Measurements from ENCODE around the gene CIAO3.

Gene CIAO3

GRCh38 chr16:721765-722540 lies 18.8 kb downstream of the CIAO3 start:
- H3K4me3 ChIP-seq (replicated peaks in 1 of 2; ENCODE audit: low read depth in 2 of 2, low read length in 2 of 2) = peak overlapping the region; percentile 41 to 77
- DNase-seq (ENCODE audit: low read depth in 2 of 2) = no peak
- TF ChIP-seq CTCF (IDR thresholded peaks at IDR 0.05; ENCODE audit: low read depth, low read length) = no peak

DNA sequence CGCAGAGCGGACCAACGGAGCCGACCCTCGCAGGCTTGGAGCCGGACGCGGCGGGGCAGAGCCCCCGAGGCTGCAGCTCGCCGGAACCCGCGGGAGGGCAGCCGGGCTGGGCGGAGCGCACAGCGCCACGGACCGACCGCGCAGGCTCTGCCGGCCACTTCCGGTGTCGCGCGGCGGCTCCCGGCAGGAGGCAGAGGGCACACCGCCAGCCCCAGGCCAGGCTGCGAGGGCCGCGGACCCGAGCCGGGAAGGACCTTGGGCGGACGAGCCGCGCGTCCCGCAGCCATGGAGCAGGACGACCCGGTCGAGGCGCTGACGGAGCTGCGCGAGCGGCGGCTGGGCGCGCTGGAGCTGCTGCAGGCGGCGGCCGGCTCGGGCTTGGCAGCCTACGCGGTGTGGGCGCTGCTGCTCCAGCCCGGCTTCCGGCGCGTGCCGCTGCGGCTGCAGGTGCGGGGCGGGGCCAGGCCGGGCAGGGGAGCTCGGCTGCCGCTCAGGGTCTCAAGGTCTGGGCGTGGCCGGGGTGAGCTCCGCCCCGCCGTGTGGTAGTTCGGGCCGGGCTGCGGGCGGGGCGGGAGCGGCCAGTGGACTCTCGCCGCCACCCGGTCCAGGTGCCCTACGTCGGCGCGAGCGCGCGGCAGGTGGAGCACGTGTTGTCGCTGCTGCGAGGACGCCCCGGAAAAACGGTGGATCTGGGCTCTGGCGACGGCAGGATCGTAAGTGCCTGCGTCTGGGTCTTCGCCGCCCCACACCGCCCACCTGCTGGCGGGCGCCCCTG lies 19.6 kb downstream of the CIAO3 start, which contains the start of gene ANTKMT:
Gene ANTKMT (plus strand): TSS at position 157 of the 775 bp plus-strand sequence. CDS start 129 bp downstream, at position 286.
- peak; percentile 62 to 79 for DNase-seq (ENCODE audit: low read depth in 2 of 2)
- peak within 1 kb of the TSS; percentile 76 to 77 for H3K4me3 ChIP-seq (replicated peaks in 1 of 2; ENCODE audit: low read depth in 2 of 2, low read length in 2 of 2)
- no peak for TF ChIP-seq CTCF (IDR thresholded peaks at IDR 0.05; ENCODE audit: low read depth, low read length)

DNA sequence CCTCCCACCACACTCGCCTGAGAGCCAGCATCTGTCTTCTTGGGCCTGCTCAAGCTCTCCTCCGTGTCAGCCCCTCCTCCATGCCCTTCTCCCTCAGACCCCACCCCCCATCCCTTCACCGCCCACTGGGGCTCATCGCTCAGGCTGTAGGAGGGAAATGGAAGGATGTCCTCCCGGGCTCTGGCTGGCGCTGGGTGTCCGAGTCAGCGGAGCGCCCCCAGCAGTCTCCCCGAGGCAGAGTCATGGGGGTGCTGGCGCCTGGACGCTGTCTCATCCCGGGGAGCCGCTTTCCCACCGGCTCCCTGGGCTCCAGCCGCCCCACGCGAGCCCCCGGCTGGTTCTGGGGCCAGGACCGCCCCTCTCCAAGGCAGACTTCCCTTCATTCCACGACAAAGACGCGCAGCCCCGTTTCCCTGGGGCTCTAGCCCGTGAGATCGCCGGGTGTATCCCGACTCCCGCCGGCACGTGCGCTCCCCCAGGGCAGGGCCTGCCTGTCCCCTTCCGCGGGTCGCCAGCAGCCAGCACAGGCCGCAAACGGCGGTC lies 20.3 kb downstream of the CIAO3 start:
- DNase-seq (ENCODE audit: low read depth in 2 of 2) = peak; percentile 63 to 80
- peak overlapping the region; percentile 76 to 77 for H3K4me3 ChIP-seq (replicated peaks in 1 of 2; ENCODE audit: low read depth in 2 of 2, low read length in 2 of 2)
- no peak for TF ChIP-seq CTCF (IDR thresholded peaks at IDR 0.05; ENCODE audit: low read depth, low read length)

GRCh38 chr16:719815-720446 lies 20.9 kb downstream of the CIAO3 start:
- peak; percentile 29 for TF ChIP-seq CTCF (IDR thresholded peaks at IDR 0.05; ENCODE audit: low read depth, low read length)
- H3K4me3 ChIP-seq (replicated peaks in 1 of 2; ENCODE audit: low read depth in 2 of 2, low read length in 2 of 2) = peak overlapping the region; percentile 76 to 77
- no peak for DNase-seq (ENCODE audit: low read depth in 2 of 2)

GRCh38 chr16:718922-719321 lies 21.9 kb downstream of the CIAO3 start:
- H3K4me3 ChIP-seq (replicated peaks in 1 of 2; ENCODE audit: low read depth in 2 of 2, low read length in 2 of 2) = no peak overlapping the region
- no peak for DNase-seq (ENCODE audit: low read depth in 2 of 2)
- no peak for TF ChIP-seq CTCF (IDR thresholded peaks at IDR 0.05; ENCODE audit: low read depth, low read length)

DNA sequence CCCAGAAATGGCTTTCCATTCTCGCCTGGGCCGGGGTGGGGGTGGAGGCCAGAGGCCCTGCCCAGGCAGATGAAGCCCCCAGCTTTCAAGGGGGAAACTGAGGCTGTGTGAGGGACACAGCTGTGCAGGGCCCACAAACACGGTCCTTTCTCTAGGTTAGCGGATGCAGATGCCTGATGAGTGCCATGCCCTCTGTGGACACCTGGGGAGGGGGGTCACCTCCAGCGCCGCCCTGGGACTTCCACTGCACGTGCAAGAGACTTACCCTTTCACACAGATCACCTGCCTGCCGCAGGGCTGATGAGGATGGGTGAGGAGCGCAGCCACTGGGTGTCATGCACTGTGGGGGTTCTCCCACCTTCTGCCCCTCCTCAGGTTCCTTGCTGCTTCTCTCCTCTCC lies 22.4 kb downstream of the CIAO3 start:
- H3K4me3 ChIP-seq (replicated peaks in 1 of 2; ENCODE audit: low read depth in 2 of 2, low read length in 2 of 2) = no peak overlapping the region
- no peak for DNase-seq (ENCODE audit: low read depth in 2 of 2)
- no peak for TF ChIP-seq CTCF (IDR thresholded peaks at IDR 0.05; ENCODE audit: low read depth, low read length)
